Measurements from ENCODE around the gene CHRNB1.
"Not testable (repeated sequence)": the region's sequence is repeated elsewhere in the genome, so short reads cannot be mapped to it uniquely, and the experiment has no call there.

CHRNB1 gene

GRCh38 chr17:7468804-7469389, 24.0 kb downstream of the CHRNB1 start:
- no peak for DNase-seq

- not testable (repeated sequence) for DNase-seq
Observed at GRCh38 chr17:7469843-7470242, 25.0 kb downstream of the CHRNB1 start.

- DNase-seq: not testable (repeated sequence)
Observed at GRCh38 chr17:7470457-7470973, 25.7 kb downstream of the CHRNB1 start.

- DNase-seq: no peak
Observed at GRCh38 chr17:7471729-7472128, 26.9 kb downstream of the CHRNB1 start.

- DNase-seq: not testable (repeated sequence)
Observed at GRCh38 chr17:7474767-7475166, 29.9 kb downstream of the CHRNB1 start.

- DNase-seq: no peak
Observed at GRCh38 chr17:7475764-7476422, 31.0 kb downstream of the CHRNB1 start.

GRCh38 chr17:7476494-7476893, 31.6 kb downstream of the CHRNB1 start:
- no peak for DNase-seq

GRCh38 chr17:7476951-7477350, 32.1 kb downstream of the CHRNB1 start:
- DNase-seq: no peak

- no peak for DNase-seq
Observed at GRCh38 chr17:7477392-7478275, 32.8 kb downstream of the CHRNB1 start.

- DNase-seq: no peak
Observed at GRCh38 chr17:7478276-7479212, 33.7 kb downstream of the CHRNB1 start.

- DNase-seq: peak; percentile 40
Observed at GRCh38 chr17:7479213-7480088, 34.6 kb downstream of the CHRNB1 start, which contains the start of gene ZBTB4. TSS of gene ZBTB4 (minus strand) at chr17:7479631. CDS start at chr17:7466801, 12,830 bp downstream.

GRCh38 chr17:7480089-7480384, 35.2 kb downstream of the CHRNB1 start:
- DNase-seq: no peak

GRCh38 chr17:7481275-7481674, 36.4 kb downstream of the CHRNB1 start, which contains the start of gene SLC35G6:
TSS of gene SLC35G6 (plus strand) at chr17:7481446. CDS start at chr17:7481517, 71 bp downstream.
- DNase-seq: not testable (repeated sequence)

- not testable (repeated sequence) for DNase-seq
Observed at GRCh38 chr17:7481842-7482741, 37.2 kb downstream of the CHRNB1 start.

- not testable (repeated sequence) for DNase-seq
Observed at GRCh38 chr17:7482742-7483088, 37.9 kb downstream of the CHRNB1 start.

GRCh38 chr17:7483255-7484066, 38.6 kb downstream of the CHRNB1 start:
- peak; percentile 94 for DNase-seq

- DNase-seq: peak; percentile 94
Observed at GRCh38 chr17:7484067-7484918, 39.4 kb downstream of the CHRNB1 start, which contains the start of gene POLR2A. TSS of gene POLR2A (plus strand) at chr17:7484366.

- DNase-seq: peak; percentile 57
Observed at GRCh38 chr17:7484919-7485377, 40.1 kb downstream of the CHRNB1 start.
